ENCODE results near the gene CEBPA.

- no peak for TF ChIP-seq CTCF (IDR thresholded peaks at IDR 0.05; ENCODE audit: low read depth, low read length)
- no peak for TF ChIP-seq MAX (IDR thresholded peaks at IDR 0.05; ENCODE audit: low read depth, low read length)
- no peak for TF ChIP-seq POLR2A (IDR thresholded peaks at IDR 0.05; ENCODE audit: extremely low read depth, insufficient read length)
These were observed 51.3 kb downstream of the CEBPA start for GRCh38 chr19:33251076-33251475.

All from NB4 (cell line).